Right kidney (tissue), 9 donors: Measurements from ENCODE around the gene ACSM4.
"Not testable (repeated sequence)": the region's sequence is repeated elsewhere in the genome, so short reads cannot be mapped to it uniquely, and the experiment has no call there.

Experiments used
- DNase-seq: peaks from one replicate; pipeline ENCODE4 v3.0.0-alpha.2; 2016
- long read RNA-seq, 8 donors: transcript quantifications; one replicate each; lab custom pipeline, GENCODE V29; 2026

ACSM4 gene, protein sequence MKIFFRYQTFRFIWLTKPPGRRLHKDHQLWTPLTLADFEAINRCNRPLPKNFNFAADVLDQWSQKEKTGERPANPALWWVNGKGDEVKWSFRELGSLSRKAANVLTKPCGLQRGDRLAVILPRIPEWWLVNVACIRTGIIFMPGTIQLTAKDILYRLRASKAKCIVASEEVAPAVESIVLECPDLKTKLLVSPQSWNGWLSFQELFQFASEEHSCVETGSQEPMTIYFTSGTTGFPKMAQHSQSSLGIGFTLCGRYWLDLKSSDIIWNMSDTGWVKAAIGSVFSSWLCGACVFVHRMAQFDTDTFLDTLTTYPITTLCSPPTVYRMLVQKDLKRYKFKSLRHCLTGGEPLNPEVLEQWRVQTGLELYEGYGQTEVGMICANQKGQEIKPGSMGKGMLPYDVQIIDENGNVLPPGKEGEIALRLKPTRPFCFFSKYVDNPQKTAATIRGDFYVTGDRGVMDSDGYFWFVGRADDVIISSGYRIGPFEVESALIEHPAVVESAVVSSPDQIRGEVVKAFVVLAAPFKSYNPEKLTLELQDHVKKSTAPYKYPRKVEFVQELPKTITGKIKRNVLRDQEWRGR
- long read RNA-seq, donor 1, result 0 reads
- long read RNA-seq, donor 2, result 0 reads
- long read RNA-seq, donor 3, result 0 reads
- long read RNA-seq, donor 4, result 0 reads
- long read RNA-seq, donor 5, result 0 reads
- long read RNA-seq, donor 6, result 0 reads
- long read RNA-seq, donor 7, result 0 reads
- long read RNA-seq, donor 8, result 0 reads

DNA sequence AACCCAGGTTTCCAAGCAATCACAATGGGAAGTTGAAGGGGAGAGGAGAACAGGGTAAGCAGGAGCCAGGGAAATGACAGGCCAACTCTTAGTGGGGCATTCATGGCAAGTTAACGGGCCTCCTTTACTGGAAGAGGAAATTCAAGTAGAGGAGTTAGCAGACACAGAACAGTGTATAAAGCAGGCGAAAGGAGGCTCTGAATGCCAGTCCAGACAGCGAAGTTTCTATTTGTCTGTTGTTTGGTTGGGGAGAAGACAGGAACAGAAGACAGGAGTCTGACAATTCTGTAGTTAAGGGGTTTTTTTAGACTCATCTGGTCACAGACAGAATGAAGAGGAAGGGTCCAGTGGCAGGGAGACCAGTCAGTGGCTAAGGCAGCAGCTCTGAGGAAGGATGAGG is at the start of gene ACSM4:
TSS of gene ACSM4 (plus strand) at position 301 of the 400 bp plus-strand sequence. CDS start 260 bp downstream, outside the sequence.
- no peak for DNase-seq

DNA sequence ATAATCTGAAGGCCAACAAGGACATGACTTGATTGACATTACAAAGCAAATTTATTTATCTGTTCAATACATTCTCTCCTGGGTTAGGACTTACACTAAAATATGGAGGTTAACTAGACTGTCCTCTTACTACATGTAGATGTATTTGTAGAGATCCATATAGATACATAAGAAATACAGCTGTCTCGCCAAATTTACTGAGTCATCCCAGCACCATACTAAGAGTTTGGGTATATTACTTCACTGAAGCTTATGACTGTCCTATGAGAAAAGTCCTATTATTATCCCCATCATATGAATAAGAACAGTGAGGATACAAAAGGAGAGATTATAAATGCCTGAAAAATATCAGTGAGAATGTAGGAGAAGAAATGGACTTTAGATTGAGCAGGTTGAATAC is 44.8 kb upstream of the ACSM4 start:
- no peak for DNase-seq

DNA sequence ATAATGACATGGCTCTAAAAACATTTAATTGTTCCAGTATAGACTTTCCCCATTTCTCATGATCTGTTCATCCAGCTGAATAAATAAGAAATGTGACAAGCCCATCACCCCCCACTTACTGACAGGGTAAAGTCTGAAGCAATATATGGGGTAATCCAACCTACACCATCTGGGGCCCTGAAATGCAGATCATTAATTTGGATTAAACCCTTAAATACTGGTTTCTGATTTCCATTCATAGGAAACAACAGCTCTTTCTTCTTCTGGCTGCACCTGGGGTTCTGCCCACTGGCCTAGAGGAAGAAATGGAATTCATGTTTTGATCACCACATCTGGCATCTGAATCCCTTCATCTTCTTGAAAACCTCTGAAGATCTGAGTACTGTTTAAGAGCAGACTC is 39.3 kb upstream of the ACSM4 start:
- no peak for DNase-seq

DNA sequence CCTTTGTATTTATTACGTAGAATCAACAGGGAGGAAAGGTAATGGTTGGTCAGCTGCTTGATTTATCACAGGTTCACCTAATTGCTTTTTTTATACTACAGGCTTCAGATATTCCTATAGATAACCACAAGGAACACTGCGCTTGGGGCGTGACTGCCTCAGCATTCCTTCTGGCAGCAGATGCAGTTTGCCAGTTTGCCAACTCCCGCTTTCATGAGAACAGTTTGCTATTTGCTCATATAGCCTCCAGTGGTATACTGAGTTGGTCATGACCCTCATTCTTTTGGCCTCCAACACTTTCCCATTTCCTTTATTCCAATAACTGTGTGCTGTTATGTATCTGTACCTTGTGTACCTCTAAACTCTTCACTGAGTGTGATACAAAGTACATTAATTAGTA is 38.6 kb upstream of the ACSM4 start:
- DNase-seq, result no peak

DNA sequence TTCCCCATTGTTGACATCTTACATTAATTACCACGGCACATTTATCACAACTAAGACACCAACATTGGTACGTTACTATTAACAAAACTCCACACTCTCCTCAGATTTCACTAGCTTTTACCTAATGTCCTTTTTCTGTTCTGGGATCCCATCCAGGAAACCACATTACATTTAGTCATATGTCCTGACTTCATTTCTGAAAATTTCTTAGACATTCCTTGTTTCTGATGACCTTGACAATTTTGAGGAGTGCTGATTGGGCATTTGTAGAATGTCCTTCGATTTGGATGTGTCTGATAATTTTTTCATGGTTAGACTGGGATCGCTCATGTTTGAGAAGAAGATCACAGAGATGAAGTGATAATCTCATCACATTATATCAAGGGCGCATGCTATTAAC is 34.6 kb upstream of the ACSM4 start:
- no peak for DNase-seq

DNA sequence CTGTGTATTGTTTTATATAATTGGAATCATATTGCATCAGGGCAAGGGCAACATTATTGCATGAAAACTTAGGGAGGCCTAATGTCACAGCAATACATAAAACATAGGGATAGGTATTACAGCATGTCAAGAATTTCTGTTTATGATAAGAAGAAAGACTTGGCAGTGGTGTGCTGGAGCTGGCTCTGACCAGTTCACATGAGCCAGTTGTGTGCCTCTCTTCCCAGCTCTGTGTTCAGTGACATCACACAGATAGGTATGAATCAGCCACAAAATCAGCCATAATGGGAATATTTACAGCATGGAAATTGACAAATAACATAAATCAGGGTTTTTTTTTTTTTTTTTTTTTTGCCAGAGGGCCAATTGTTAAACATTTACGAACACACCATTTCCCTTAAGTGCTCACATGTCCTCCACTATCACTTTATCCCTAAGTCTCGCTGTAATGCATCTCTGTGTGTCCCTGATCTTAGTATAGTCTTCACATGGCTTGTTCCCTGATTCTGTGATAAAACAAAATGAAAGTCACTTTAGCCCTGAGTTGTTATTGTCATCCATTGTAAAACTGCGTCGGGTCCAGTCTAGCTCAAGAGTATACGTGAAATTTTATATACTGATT is 31.9 kb upstream of the ACSM4 start:
- DNase-seq, result no peak

DNA sequence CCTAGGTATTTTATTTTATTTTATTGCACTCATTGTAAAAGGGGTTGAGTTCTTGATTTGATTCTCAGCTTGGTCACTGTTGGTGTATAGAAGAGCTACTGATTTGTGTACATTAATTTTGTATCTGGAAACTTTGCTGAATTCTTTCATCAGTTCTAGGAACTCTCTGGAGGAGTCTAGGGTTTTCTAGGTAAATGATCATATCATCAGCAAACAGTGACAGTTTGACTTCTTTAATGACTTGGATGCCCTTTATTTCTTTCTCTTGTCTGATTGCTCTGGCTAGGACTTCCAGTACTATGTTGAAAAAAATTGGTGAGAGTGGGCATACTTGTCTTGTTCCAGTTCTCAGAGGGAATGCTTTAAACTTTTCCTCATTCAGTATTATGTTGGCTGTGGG is 28.4 kb upstream of the ACSM4 start:
- not testable (repeated sequence) for DNase-seq

DNA sequence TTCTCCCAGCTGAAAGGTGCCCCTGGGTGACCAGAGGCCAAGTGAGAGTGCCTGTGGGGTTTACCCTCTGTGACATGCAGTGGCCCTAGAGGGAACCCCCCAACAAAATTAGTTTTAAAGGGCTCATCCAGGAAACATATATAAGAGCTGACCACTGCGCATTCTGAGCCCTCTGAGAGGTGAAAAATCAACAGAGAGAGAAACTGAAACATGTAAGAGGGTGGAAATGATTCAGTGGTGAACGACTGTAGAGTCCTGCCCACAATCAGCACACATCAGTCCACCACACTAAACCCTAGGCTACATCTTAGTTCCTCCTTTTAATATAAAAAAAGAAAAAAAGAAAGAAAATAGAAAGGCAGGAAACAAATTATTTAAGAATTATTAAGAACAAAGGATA is 21.0 kb upstream of the ACSM4 start:
- DNase-seq, result no peak

DNA sequence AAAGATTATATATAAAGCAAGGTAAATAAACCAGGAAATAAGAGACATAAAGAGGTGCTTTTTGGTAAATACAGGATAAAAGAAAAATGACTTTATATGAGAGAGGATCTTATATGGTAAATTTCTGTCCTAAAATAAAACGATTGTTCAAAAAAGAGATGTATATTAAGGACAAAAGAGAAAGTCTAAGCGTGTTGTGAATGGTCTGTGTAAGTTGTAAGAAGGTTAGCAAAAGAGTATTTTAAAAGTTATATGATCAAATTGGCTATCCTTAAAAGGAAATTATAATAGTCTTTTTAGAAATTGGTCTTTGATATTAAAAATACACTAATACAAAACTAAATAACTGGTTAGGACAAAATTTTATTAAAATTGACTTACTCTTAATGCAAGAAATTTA is 14.1 kb upstream of the ACSM4 start:
- no peak for DNase-seq

DNA sequence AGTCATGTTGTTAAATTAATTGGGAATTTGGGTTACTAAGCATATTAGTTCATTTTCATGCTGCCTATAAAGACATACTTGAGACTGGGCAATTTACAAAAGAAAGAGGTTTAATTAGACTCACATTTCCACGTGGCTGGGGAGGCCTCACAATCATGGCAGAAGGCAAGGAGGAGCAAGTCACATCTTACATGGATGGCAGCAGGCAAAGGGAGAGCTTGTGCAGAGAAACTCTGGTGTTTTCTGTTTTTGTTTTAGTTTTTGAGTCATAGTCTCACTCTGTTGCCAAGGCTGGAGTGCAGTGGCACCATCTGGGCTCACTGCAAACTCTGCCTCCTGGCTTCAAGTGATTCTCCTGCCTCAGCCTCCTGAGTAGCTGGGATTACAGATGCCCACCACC is 13.3 kb upstream of the ACSM4 start:
- not testable (repeated sequence) for DNase-seq

DNA sequence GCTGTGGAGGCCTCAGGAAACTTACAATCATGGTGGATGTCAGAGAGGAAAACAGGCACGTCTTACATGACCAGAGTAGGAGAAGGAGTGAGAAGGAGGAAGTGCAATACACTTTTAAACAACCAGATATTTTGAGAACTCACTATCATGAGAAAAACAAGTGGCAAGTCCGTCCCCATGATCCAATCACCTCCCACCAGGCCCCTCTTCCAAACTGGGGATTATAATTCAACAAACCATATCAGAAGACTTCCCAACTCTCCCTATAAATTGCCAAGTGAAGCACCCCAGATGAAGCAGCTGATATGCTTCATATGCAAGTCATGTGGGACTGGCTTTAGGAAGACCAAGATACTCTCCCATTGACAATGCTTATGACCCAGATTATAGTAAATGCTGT is 11.6 kb upstream of the ACSM4 start:
- DNase-seq, result no peak

DNA sequence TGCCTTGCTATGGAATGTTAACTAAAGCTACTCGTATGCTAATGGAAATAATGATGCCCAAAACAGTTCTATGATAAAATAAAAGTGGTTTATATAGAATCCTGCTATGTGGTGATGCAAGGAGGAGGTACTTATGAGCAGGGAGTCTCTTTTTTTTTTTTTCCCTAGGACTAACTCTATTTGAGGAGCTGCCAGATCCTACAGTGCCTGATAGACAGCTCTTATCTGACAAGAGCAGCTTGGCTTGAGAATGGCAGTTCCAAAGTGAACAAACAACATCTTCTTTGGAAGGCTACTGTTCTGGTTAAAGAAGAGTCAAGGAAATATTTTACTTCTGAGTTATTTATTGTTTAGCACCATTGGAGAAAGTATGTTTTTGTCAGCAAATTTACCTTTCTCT is 10.2 kb upstream of the ACSM4 start:
- DNase-seq, result no peak

DNA sequence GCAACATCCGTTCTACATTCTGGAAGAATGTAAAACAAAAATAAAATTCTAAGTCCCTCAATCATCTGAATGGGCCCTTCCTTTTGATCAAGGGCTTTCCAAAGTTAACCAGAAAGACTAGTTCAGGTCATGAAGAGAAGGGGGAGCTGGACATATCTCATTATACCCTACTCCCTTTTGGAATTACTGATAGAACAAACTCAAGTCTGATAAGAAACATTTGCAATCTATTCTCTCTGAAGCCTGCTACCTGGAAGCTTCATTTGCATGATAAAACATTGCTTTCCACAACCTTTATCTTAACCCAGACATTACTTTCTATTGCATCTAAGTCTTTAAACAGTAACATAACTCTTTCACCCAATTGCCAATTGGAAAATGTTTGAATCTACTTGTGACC is 8.3 kb upstream of the ACSM4 start:
- DNase-seq, result no peak

DNA sequence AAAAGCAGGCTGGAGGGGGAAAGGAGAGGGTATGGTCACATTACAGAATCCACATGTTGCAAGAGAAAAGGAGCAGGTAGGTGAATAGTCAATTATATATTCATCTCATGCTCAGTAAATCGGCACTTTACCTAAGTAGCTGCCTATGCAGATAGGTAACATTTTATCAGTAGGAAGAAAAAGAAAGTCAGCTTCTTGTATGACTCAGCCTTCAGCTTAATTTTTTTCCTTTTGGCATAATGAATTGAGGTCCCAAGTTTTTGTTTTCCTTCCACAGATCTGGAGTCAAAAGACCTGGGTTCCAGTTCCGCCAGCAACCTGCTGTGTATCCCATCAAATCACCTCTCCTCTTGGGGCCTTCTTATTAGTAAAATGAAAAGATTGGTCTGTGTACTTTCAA is 6.0 kb upstream of the ACSM4 start:
- no peak for DNase-seq

DNA sequence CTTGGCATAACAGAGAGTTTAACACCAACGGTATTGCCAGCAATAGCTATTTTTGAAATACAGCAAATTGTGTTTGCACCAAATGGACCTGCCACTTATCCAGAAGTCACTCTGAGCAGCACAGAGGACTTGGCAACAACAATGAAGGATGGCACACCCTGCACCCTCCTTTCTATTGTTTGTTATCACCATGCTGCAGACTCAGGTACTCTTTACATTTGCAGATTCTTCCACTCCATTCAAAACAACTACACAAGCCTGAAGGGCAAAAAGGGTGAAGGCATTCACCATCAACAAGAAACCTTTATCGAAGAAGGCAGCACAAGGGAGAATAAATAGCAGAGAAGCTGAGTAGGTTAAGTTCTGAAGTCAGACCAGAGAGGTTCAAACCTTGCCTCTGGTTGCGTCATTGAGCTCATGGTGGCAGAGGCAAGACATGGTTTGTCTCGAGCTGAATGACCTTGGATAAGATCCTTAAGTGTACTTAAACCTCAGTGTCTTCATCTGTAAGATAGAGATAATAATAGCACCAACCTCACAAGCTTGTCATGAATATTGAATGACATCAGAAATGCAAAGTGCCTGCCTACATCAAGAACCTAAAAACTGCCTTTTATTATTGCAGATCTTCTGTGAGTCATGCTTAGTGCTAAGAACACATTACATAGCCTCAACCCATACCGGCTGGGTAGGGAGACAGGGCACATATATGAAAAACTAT is 1.4 kb upstream of the ACSM4 start:
- no peak for DNase-seq

DNA sequence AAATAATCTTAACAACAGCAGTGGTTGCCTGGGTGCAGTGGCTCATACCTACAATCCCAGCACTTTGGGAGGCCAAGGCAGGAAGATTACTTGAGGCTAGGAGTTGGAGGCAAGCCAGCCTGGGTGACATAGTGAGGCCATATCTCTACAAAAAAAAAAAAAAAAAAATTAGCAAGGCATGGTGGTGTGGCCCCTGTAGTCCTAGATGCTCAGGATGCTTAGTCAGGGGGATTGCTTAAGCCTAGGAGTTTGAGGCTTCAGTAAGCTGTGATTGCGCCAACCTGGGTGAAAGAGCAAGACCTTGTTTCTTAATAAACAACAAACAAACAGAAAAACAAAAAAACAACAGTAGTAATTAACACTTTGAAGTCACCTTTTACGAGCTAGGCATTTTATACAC is 642 bp upstream of the ACSM4 start:
- DNase-seq, result no peak

DNA sequence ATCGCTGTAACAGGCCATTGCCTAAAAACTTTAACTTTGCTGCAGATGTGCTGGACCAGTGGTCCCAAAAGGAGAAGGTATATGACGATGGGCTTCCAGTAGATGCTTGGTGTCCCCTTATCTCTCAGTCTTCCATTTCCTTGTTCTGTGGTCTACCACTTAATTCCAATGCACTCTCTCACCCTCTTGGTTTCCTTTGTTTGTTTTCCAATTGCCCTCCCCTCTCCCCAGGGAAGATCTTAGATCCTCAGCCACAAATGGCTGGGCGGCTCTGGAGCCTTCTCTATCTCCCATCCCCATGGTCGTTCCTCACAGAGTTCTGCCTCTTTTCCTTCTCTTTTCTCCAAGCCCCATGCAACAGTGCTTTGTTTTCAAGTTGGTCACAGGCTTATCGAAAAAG is 584 bp downstream of the ACSM4 start:
- no peak for DNase-seq

DNA sequence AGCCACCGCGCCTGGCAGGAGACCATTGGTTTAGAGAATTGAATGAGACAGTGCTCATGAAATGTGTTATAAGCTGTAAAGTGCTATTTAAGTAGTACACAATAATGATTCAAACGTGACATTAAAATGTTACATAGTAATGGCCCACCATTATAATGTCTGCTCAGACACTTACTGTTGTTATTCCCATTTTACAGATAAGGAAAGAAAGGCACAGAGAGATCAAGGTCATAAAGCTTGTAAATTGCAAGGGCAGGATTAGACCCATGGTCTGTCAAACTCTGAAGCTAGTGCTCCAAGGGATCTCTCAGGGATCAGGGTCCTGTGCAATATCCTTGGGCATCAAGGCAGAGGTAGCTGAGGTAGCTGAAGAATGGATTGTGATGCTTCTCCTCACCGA is 6.2 kb downstream of the ACSM4 start:
- DNase-seq, result no peak

DNA sequence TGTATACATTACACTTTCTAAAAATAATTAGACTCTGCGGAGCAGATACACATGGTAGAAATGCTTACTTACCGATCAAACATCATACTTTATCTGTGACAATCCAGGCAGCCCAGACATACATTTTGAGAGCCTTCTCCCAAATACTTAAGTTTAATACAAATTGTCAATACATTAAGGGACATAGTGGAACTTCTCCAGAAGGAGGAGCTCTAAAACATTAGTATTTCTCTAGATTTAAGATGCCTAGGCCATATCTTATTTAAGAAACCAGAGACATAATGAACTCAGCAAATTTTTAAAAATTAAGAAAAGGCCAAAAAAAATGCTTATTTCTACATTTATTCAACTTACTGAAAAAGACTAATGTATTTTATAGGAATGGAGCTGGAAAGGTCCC is 16.1 kb downstream of the ACSM4 start:
- no peak for DNase-seq

DNA sequence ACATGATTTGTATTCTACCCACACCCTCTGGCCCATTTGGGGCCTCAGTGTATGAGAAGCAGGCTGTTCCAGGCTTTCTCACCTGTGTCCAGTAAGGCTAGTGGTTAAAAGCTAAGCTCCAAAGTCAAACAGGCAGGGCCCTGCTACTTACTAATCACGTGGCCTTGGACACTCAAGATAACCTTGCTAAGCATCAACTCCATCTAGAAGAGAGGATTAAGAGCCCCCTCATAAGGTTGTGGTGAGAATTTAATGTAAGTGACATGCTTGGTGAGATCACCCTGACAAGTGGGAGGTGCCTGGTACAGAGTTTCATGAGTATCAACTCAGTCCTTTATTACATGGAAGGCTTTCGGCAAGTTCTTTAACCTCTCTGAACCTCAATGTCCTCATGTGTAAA is 17.8 kb downstream of the ACSM4 start:
- no peak for DNase-seq

DNA sequence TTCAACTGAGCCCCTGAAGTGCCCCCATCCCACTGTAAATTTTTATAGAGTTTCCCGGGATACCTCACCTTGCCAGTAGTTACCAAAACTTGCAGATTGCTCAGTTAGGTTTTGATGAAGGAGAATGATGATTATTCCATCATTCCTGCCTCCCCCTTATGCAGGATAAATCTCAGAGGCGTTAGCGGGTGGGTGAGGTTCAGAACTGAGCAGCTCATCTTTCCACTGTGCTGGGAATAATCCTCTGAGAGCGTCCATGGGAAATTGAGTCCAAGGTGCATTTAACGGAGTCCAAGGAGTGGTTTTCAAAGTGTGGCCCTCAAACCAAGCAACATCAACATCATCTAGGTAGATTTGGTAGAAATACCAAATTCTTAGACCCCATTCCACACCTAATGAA is 18.7 kb downstream of the ACSM4 start:
- no peak for DNase-seq

DNA sequence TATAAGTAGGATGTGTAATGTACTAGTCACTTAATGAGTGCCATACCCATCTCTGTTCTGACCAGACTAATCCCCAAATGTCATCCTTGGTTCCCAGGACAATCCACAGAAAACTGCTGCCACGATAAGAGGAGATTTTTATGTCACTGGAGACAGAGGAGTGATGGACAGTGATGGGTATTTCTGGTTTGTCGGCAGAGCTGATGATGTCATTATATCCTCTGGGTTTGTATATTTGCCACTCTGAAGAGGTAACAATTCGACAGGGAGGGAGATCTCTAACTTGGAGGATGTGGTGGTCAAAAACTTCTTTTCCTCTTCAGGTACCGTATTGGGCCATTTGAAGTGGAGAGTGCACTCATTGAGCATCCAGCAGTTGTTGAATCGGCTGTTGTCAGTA is 20.3 kb downstream of the ACSM4 start:
- no peak for DNase-seq

DNA sequence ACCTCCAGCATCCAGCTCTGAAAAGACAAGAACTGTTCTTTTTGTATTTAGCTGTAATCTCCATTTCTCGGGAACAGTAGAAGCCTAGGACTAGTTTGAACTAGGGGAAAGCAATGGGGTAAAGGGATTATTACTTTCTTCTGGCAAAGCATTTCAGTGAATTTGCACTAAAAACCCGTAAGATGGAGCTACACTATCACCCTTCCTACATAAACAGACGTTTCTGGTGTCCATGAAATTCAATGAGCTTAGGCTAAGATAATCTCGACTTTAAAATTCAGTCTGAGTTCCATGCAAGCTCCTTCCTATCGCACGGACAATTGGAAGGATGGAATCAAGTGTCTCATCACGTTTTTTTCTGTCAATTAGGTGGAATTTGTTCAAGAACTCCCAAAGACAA is 24.0 kb downstream of the ACSM4 start:
- DNase-seq, result no peak
